HG03432 (cell line): ENCODE data around the gene COQ8B.
A peak's percentile ranks its signal among the peaks of the same experiment; 100 is the strongest.

Experiments used
- ATAC-seq: cut with Tn5 transposase; IDR thresholded peaks from one replicate; pipeline ENCODE4 v1.9.1; 2021; ENCODE audit warnings: mild to moderate bottlenecking, moderate library complexity; ENCODE audit not compliant: unreplicated experiment

Gene COQ8B

GRCh38 chr19:40693150-40693788 is 23.4 kb downstream of the COQ8B start:
- ATAC-seq: no peak

DNA sequence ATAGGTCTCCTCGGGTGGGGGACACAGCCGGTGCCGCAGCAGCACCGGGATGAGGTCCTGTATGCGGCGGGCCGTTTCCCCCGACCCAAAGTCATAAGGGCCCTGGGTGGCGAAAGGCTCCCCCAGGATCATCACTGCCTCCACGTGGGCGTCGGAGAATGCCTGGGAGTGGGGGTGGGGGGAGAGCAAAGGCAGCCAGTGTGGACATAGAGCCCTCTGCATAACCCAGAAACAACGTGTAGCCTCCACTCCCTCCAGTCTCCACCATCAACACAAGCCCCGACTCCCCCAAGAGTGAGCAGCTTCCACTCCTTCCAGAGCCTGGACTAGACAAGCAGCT is 24.5 kb downstream of the COQ8B start:
- no peak for ATAC-seq

DNA sequence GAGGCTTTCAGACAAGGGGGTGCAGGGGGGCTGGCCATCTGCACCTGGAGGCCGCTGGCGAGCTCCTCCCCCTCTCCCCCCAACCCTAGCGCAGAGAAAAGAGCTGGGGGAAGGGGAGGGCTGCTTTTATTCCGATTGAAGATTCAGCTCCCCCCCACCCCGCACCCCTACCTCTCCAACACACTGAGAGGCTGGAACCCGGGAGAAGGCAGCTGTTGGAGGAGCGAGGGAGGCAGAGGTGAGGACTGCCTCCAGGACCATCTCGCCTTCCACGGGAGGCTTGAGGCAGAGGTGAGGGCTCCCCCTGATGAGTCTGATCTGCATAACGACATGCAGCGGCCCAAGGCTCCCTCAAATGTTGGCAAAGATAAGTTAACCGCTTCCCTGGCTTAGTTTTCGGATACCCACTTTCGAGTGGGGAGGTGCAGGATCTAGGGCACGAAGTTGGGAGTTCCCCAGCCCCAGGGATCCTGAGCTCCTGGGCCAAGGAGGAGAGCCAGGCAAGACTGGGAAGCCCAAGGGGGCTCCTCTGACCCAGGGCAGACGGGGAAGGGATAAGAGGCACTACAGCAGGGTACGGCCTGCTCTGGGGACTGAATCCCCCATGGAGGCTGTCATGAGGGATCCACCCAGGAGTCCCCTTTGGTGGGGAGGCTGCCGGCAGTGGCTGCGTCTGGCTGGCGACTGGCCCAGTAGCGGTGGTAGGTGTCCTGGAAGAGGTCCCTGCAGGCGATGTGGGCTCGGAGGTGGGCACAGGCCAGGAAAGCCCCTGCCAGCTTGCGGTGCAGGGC is 25.1 kb downstream of the COQ8B start:
- no peak for ATAC-seq

DNA sequence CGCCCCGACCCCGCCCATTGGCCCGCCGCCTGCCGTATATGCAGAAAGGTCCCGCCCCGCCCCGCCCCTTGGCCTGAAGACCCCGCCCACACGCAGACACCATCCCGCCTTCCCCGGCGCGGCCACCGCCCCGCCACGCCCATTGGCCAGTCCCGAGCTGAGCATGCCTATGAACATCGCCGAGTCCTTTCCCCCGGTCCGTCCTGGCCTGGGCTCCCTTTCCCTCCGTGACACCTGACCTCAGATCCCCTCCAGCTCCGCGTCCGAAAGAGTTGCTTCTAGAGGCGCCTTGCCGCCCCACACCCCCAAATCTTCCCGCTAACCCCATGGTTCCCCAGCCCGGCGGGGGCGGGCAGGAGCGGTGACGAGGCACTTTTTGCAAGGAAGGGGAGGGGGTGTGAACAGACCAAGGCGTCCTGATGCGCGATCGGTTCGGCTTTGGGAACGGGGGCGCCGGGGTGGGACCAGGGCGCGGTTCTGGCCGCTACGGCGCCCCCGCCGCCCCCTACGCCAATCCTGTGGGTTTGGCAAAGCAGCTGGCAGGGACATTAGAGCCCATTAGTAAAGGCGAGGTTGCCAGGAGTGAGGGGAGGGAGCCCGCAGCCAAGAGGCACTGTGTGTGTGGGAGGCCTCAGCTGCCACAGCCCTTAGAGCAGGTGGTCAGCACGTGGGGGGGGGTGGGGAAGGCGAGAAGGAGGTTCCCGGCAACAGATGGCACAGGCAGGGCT is 25.8 kb downstream of the COQ8B start:
- ATAC-seq: peak; percentile 64

DNA sequence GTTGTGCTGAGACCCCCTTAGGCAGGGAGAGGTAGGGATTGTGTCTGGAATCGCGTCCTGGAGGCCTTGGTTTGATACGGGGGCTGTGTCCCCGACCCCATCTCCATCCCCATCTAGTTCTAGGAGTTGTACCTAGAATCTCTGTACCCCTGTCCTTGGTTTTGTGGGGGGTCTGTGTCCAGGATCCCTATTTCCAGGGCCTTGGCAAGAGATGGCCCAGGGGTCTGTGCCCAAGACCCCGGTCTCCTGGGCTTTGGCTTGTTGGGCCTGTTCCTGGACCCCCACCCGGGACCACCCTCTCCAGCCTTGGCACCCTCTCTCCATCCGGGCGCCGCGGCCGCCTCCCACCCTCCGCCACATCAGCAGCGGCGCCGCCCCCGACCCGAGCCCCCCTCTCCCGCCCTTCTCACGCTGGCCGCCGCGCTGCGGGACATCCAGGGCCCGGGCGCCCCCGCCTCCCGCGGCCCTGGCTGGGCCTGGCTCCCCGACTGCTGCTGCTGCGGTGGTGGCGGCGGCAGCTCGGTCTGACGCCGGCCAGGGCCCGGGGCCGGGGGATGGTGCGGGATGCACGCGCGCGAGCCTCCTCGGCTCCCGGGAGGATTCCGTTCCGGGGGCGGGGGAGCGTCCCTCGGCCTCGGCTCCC is 26.5 kb downstream of the COQ8B start, which contains the start of gene NUMBL:
NUMBL (minus strand) TSS at position 602 of the 643 bp plus-strand sequence; CDS start at position 434, 168 bp downstream.
- no peak for ATAC-seq

GRCh38 chr19:40689339-40690049 is 27.2 kb downstream of the COQ8B start:
- no peak for ATAC-seq

DNA sequence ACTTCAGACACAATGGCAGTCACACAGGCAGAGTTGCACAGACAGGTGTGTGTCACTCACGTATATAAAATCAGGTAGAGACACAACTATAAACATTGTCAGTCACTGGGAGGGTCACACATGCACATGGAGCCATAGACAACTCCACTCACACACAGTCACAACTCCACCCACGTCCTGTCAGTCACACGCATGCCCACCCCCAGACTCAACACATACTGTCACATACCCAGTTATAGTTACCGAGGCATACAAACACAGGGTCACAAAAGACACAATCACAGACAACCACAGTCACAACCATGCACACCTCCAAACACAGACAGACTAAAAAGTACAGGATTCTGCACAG is 27.7 kb downstream of the COQ8B start:
- no peak for ATAC-seq

DNA sequence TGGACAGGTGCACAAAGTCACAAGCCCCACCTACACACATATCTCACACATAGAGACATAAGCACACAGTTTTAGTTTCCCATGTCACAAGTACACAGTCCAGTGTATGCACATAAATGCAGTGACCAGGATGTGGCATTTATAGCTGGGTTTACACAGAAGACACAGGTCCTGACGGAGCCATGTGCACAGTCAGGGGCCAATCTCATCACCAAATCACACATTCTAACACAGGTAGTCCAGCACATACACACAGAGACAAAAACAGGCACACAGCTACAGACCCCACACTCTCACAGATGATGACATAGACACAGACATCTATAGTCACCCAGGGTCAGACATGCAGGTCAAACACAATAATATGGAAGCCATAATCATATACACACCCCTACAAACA is 28.4 kb downstream of the COQ8B start:
- ATAC-seq: no peak

DNA sequence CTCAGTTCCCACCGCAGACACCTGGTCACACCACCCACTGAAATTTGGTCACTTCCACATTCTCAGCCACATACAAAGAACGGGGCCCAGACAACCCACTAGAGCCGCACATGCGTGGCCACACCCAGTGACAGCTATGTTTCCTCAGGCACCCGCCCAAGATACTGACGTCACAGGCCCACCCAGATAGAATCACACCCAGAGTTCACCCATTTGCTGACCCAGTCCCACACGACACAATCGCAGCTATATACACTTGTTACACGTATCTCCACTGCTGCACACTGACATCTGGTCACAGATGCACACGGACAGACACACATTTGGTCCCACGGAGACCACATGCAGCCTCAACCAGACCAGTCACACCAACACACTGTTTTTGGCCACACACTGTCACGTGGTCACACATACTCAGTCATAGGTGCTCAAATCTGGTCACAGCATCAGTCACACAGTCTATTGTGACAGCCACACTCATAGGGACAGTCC is 29.1 kb downstream of the COQ8B start:
- ATAC-seq: no peak

DNA sequence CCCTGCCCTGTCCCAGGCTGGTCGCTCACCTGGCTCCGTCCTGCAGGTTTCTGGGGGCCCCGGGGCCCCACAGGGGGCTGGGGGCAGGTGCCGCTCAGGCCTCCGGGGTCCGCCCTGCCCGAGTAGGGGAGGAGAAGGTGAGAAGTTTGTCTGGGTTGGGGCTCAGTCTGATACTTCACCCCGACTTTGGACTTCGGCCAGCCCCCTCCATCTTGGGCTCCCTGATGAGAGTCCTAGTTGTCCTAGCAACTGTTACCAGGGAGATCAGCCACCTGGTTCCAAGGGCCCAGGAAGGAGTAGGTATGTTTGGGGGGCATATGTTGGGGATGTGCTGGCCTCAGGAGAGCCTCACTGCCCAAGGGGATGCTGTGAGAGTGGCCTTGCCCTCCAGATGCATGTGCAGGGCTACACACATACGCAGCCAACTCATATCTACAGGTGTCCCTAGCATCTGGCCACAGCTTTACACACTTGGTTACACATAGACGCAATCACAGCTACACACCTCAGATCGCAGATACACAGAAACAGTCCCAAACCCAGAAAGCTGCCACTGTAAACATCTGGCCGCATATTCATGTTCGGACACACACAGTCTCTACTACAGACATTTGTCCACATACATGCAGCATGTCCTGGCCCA is 29.7 kb downstream of the COQ8B start:
- no peak for ATAC-seq

DNA sequence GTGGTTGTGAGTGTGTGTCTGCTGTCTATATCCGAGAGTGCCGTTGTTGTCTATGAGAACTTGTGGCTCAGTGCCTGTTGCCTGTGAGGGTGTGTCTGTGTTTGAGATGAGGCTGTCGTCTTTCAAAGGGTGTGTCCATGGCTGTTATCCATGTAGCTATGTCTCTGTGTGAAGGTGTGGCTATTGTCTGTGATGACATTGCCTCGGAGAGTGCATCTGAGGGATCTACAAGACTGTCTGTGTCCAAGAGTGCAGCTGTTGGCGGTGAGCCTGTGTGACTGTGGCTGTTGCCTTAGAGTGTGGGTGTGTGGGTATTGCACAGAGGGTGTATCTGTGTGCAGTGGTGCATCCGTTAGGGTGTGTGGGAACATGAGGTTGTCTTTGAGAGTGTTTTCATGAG is 31.1 kb downstream of the COQ8B start:
- no peak for ATAC-seq

DNA sequence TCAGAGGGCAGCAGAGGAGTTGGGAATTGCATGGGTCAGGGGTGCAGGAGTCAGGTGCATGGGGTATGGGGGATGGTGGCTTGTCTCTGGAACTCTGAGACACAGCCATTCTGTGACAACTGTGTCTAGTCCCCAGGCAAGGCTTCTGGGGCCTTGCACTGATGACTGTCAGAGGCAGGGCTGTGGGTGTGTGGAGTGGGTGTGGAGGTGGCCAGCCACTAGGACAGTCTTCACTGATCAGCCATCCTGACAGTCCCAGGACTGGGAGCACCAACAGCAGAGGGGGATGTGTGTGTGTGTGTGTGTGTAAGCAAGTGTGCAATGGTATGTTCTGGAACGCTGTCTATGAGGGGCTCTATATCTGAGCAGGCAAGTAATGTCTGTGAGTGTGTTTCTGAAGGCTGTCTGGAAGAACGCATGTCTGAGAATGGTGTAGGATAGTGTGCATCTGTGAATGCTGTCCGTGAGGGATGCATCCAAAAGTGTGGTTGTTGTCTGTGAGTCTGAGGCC is 31.6 kb downstream of the COQ8B start:
- no peak for ATAC-seq

- no peak for ATAC-seq
Observed at GRCh38 chr19:40684280-40684679, 32.4 kb downstream of the COQ8B start.

GRCh38 chr19:40683437-40683836 is 33.2 kb downstream of the COQ8B start:
- no peak for ATAC-seq

DNA sequence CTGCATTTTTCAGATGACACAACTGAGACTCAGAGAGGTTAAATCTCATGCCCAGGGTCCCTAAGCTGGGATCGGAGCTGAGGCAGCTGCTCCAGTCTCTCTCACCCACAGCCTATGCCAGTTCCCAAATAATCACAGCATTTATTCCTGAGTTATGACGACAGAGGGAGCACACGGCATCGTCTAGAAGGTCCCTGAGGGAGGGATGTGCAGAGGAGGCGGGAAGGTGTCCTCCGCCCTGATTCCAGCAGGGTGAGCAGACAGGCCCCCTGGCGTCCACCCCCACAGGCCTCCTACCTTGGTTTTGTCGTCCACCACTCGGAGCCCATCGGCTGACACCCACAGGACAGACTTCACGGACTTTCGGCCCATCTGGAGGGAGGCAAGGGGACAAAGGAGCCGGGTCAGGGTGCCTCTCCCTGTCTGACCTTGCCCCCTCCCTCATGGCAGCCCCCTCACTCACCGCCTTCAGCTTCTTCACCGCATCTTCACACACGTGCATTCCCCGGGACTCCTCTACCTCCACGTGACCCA is 34.2 kb downstream of the COQ8B start:
- no peak for ATAC-seq

GRCh38 chr19:40681039-40681438 is 35.6 kb downstream of the COQ8B start:
- no peak for ATAC-seq

DNA sequence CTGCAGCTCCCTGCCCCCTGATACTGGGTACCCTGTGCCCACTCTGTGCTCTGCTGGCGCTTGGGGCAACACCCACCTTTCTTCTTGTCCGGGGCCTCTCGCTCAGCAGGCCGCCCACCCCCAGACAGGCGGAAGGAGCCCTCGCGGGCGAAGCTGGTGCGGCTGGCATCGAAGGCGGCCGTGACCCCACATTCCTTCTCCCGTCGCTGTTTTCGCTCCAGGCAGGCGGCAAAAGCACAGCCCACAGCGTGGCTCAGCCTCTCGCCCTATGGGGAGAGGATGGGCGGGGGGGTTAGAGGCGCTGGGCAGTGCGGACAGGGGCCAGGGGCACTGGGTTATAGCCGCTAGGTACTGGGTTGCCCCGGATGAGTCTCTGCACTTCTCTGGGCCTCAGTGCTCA is 39.5 kb downstream of the COQ8B start:
- no peak for ATAC-seq

DNA sequence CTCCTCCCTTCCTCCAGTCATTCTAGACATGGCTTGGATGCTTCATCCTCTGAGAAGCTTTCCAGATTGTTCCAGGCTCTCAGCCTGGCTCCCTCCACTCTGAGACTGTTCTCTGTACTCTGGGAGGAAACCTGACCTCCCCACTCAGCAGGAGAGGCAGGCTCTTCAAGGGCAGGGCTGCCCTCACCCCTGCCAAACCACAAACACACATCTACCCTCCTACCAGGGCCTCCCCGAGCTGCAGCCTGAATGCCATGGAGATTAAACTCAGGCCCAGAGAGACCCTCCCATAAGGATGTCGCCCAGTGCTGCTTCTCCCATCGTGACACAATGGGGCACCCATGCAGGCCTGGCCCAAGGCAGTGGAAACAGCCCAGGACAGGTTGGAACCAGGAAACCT is 42.4 kb downstream of the COQ8B start:
- no peak for ATAC-seq

DNA sequence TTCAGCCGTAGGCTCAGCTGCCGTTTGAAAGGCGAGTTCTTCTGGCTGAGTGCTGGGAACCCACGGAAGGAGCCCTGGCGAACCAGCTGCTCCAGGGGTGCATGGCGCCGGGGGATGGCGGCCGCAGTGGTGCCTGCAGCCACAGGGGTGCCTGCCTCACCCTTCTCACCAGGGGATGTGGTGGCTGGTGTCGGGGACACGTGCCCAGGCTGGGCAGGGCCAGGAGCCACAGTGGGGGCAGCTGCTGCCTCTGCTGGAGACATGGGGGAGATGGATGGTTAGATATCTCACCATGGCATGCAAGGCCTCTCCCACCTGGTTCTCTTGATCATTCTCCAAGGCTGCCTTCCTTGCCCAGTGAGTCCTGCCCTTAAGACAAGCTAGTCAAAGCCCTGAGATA is 43.3 kb downstream of the COQ8B start:
- ATAC-seq: no peak
